SHP77 (cell line): ENCODE data around the gene MPV17L.
"Not testable (repeated sequence)": the region's sequence is repeated elsewhere in the genome, so short reads cannot be mapped to it uniquely, and the experiment has no call there.

Experiments used
- DNase-seq, 2 experiments: peaks; one replicate each; lab custom pipeline; 2025; lab: John Stamatoyannopoulos, UW

Gene MPV17L

GRCh38 chr16:15409476-15409875, 13.9 kb downstream of the MPV17L start:
- not testable (repeated sequence) for DNase-seq

GRCh38 chr16:15415511-15415985, 20.0 kb downstream of the MPV17L start:
- DNase-seq, result no peak

GRCh38 chr16:15417197-15417596, 21.6 kb downstream of the MPV17L start:
- DNase-seq, result no peak

GRCh38 chr16:15418206-15418605, 22.7 kb downstream of the MPV17L start:
- DNase-seq, result no peak

- DNase-seq, result not testable (repeated sequence)
Observed at GRCh38 chr16:15421696-15422095, 26.1 kb downstream of the MPV17L start.

GRCh38 chr16:15422222-15422621, 26.7 kb downstream of the MPV17L start:
- DNase-seq, result no peak

GRCh38 chr16:15425861-15426260, 30.3 kb downstream of the MPV17L start:
- DNase-seq, result no peak

- DNase-seq, result no peak
Observed at GRCh38 chr16:15426796-15427195, 31.2 kb downstream of the MPV17L start.

GRCh38 chr16:15427648-15428239, 32.2 kb downstream of the MPV17L start:
- DNase-seq, result peak; percentile 43 to 63

GRCh38 chr16:15430884-15431283, 35.3 kb downstream of the MPV17L start:
- DNase-seq, result not testable (repeated sequence)

- DNase-seq, result no peak
Observed at GRCh38 chr16:15434079-15434424, 38.5 kb downstream of the MPV17L start.

GRCh38 chr16:15434425-15435215, 39.1 kb downstream of the MPV17L start, which contains the start of gene BMERB1:
BMERB1 (plus strand) TSS chr16:15434588; CDS start chr16:15434654, 66 bp downstream.
- DNase-seq, result peak; percentile 63 to 80

GRCh38 chr16:15435216-15435864, 39.8 kb downstream of the MPV17L start:
- DNase-seq, result no peak

GRCh38 chr16:15439102-15439501, 43.5 kb downstream of the MPV17L start:
- no peak for DNase-seq

- DNase-seq, result no peak
Observed at GRCh38 chr16:15439521-15439920, 44.0 kb downstream of the MPV17L start.

- DNase-seq, result no peak
Observed at GRCh38 chr16:15440852-15441251, 45.3 kb downstream of the MPV17L start.

GRCh38 chr16:15442140-15442539, 46.6 kb downstream of the MPV17L start:
- DNase-seq, result not testable (repeated sequence)

- DNase-seq, result no peak
Observed at GRCh38 chr16:15443753-15444152, 48.2 kb downstream of the MPV17L start.

- DNase-seq, result no peak
Observed at GRCh38 chr16:15444264-15444663, 48.7 kb downstream of the MPV17L start.

GRCh38 chr16:15445450-15445849, 49.9 kb downstream of the MPV17L start:
- DNase-seq, result no peak

- DNase-seq, result no peak
Observed at GRCh38 chr16:15446901-15447300, 51.3 kb downstream of the MPV17L start.

GRCh38 chr16:15450624-15451023, 55.1 kb downstream of the MPV17L start:
- no peak for DNase-seq
